Stimulated activated CD8-positive, alpha-beta memory T cell treated with anti-CD3 and anti-CD28 coated beads, Interleukin-7, amount 100 ng/mL, for 1 hour (primary cell): ENCODE results near the gene PXDN.
"Not testable (repeated sequence)": the region's sequence is repeated elsewhere in the genome, so short reads cannot be mapped to it uniquely, and the experiment has no call there.

Experiments used
- DNase-seq, 2 donors: peaks; one replicate each; pipeline ENCODE4 v3.0.0-alpha.2; 2020; ENCODE audit warnings: low read depth in 2 of 2

Gene PXDN

GRCh38 chr2:1633936-1634587 is 110.3 kb downstream of the PXDN start:
- no peak for DNase-seq

- no peak for DNase-seq
These were observed 111.1 kb downstream of the PXDN start for GRCh38 chr2:1633092-1633671.

- DNase-seq: no peak
These were observed 111.8 kb downstream of the PXDN start for GRCh38 chr2:1632510-1632909.

- DNase-seq: no peak
These were observed 112.3 kb downstream of the PXDN start for GRCh38 chr2:1632002-1632348.

- no peak for DNase-seq
These were observed 112.9 kb downstream of the PXDN start for GRCh38 chr2:1631292-1632001.

- DNase-seq: no peak
These were observed 115.4 kb downstream of the PXDN start for GRCh38 chr2:1628893-1629292.

- DNase-seq: no peak
These were observed 116.5 kb downstream of the PXDN start for GRCh38 chr2:1627628-1628381.

- no peak for DNase-seq
These were observed 118.0 kb downstream of the PXDN start for GRCh38 chr2:1626271-1626681.

GRCh38 chr2:1625281-1626001 is 118.9 kb downstream of the PXDN start:
- DNase-seq: no peak

- no peak for DNase-seq
These were observed 120.3 kb downstream of the PXDN start for GRCh38 chr2:1623906-1624445.

- no peak for DNase-seq
These were observed 121.7 kb downstream of the PXDN start for GRCh38 chr2:1622521-1623200.

GRCh38 chr2:1621976-1622375 is 122.3 kb downstream of the PXDN start:
- not testable (repeated sequence) for DNase-seq

- DNase-seq: no peak
These were observed 122.8 kb downstream of the PXDN start for GRCh38 chr2:1621501-1621900.

GRCh38 chr2:1621041-1621440 is 123.3 kb downstream of the PXDN start:
- no peak for DNase-seq

- DNase-seq: no peak
These were observed 124.2 kb downstream of the PXDN start for GRCh38 chr2:1620081-1620480.

- DNase-seq: no peak
These were observed 124.8 kb downstream of the PXDN start for GRCh38 chr2:1619556-1619955.

GRCh38 chr2:1618974-1619373 is 125.3 kb downstream of the PXDN start:
- DNase-seq: no peak

GRCh38 chr2:1618191-1618961 is 125.9 kb downstream of the PXDN start:
- no peak for DNase-seq

- DNase-seq: no peak
These were observed 126.8 kb downstream of the PXDN start for GRCh38 chr2:1617425-1618021.

GRCh38 chr2:1614564-1614963 is 129.8 kb downstream of the PXDN start:
- no peak for DNase-seq
